Measurements from ENCODE around the gene EEF1AKMT2.

The EEF1AKMT2 gene

GRCh38 chr10:124710266-124710881 is 81.3 kb downstream of the EEF1AKMT2 start:
- H4K20me1 ChIP-seq (ENCODE audit: low read depth, low read length): peaks cover 60% of the 10 kb centered on the region
- TF ChIP-seq EZH2phosphoT487 (conservative IDR thresholded peaks at IDR 0.05; ENCODE audit: low read length) (no peak), CTCF (IDR thresholded peaks at IDR 0.05; ENCODE audit: insufficient read depth, low read length, poor library complexity, severe bottlenecking) (no peak)

GRCh38 chr10:124709861-124710260 is 81.8 kb downstream of the EEF1AKMT2 start:
- H3K27me3 ChIP-seq (ENCODE audit: low read length): no peaks in the 10 kb centered on the region
- peaks cover 57% of the 10 kb centered on the region for H4K20me1 ChIP-seq (ENCODE audit: low read depth, low read length)
- H3K27ac ChIP-seq (ENCODE audit: low read depth, low read length): no peak overlapping the region
- H3K9me2 ChIP-seq (replicated peaks; ENCODE audit: insufficient read depth, low read length): no peaks in the 10 kb centered on the region
- H3K4me3 ChIP-seq (ENCODE audit: insufficient read depth, low read length, poor library complexity, severe bottlenecking): no peak overlapping the region
- H3K36me3 ChIP-seq (ENCODE audit: low read length): no peaks in the 10 kb centered on the region
- H3K9ac ChIP-seq (ENCODE audit: low read length): no peak overlapping the region
- H3K9me3 ChIP-seq (ENCODE audit: insufficient read depth, low read length): no peaks in the 10 kb centered on the region
- peaks cover 100% of the 10 kb centered on the region for H3K79me2 ChIP-seq (ENCODE audit: insufficient read depth, low read length)
- TF ChIP-seq CTCF (IDR thresholded peaks at IDR 0.05; ENCODE audit: insufficient read depth, low read length, poor library complexity, severe bottlenecking) (no peak), EZH2phosphoT487 (conservative IDR thresholded peaks at IDR 0.05; ENCODE audit: low read length) (no peak)
- no peak overlapping the region for H3K4me2 ChIP-seq (ENCODE audit: low read depth, low read length, poor library complexity, severe bottlenecking)
- no peaks in the 10 kb centered on the region for H3F3A ChIP-seq (ENCODE audit: insufficient read depth)
- H2AFZ ChIP-seq (ENCODE audit: low read depth, low read length, severe bottlenecking): no peak overlapping the region

More at GRCh38 chr10:124710266-124710881, 81.3 kb downstream of the EEF1AKMT2 start:
- Histone ChIP-seq H2AFZ (ENCODE audit: low read depth, low read length, severe bottlenecking) (no peak overlapping the region), H3K27ac (ENCODE audit: low read depth, low read length) (no peak overlapping the region), H3K79me2 (ENCODE audit: insufficient read depth, low read length) (peaks cover 100% of the 10 kb centered on the region), H3K4me3 (ENCODE audit: insufficient read depth, low read length, poor library complexity, severe bottlenecking) (no peak overlapping the region), H3K4me2 (ENCODE audit: low read depth, low read length, poor library complexity, severe bottlenecking) (no peak overlapping the region), H3K9ac (ENCODE audit: low read length) (no peak overlapping the region), H3K9me3 (ENCODE audit: insufficient read depth, low read length) (no peaks in the 10 kb centered on the region), H3K36me3 (ENCODE audit: low read length) (no peaks in the 10 kb centered on the region), H3K27me3 (ENCODE audit: low read length) (no peaks in the 10 kb centered on the region), H3K9me2 (replicated peaks; ENCODE audit: insufficient read depth, low read length) (no peaks in the 10 kb centered on the region), H3F3A (ENCODE audit: insufficient read depth) (no peaks in the 10 kb centered on the region)

- Histone ChIP-seq H3K9me2 (replicated peaks; ENCODE audit: insufficient read depth, low read length) (no peaks in the 10 kb centered on the region), H3K4me2 (ENCODE audit: low read depth, low read length, poor library complexity, severe bottlenecking) (no peak overlapping the region), H3K27ac (ENCODE audit: low read depth, low read length) (no peak overlapping the region), H3K9me3 (ENCODE audit: insufficient read depth, low read length) (no peaks in the 10 kb centered on the region), H3F3A (ENCODE audit: insufficient read depth) (no peaks in the 10 kb centered on the region), H4K20me1 (ENCODE audit: low read depth, low read length) (peaks cover 56% of the 10 kb centered on the region), H3K4me3 (ENCODE audit: insufficient read depth, low read length, poor library complexity, severe bottlenecking) (no peak overlapping the region), H3K9ac (ENCODE audit: low read length) (no peak overlapping the region), H3K36me3 (ENCODE audit: low read length) (no peaks in the 10 kb centered on the region), H3K79me2 (ENCODE audit: insufficient read depth, low read length) (peaks cover 100% of the 10 kb centered on the region), H2AFZ (ENCODE audit: low read depth, low read length, severe bottlenecking) (no peak overlapping the region), H3K27me3 (ENCODE audit: low read length) (no peaks in the 10 kb centered on the region)
- TF ChIP-seq CTCF (IDR thresholded peaks at IDR 0.05; ENCODE audit: insufficient read depth, low read length, poor library complexity, severe bottlenecking): no peak
- TF ChIP-seq EZH2phosphoT487 (conservative IDR thresholded peaks at IDR 0.05; ENCODE audit: low read length): no peak
Observed at GRCh38 chr10:124708922-124709520, 82.7 kb downstream of the EEF1AKMT2 start.

Data from SU-DHL-6 (cell line).